GM12891 (cell line): ENCODE results near the gene ACAD11.

Experiments used
- PAX5 ChIP-seq: IDR thresholded peaks from 2 replicates; pipeline ENCODE4 v1.6.1; 2011; ENCODE audit warnings: low read length, moderate library complexity, mild to moderate bottlenecking; ENCODE audit not compliant: insufficient read depth, severe bottlenecking
- POLR2A ChIP-seq: IDR thresholded peaks from 2 replicates; pipeline ENCODE4 v1.6.1; 2011; ENCODE audit warnings: low read depth, low read length, control low read depth
- POLR2AphosphoS5 ChIP-seq: IDR thresholded peaks from 2 replicates; pipeline ENCODE4 v1.6.1; 2011; ENCODE audit warnings: low read depth, low read length, control low read depth
- SPI1 ChIP-seq: IDR thresholded peaks from 2 replicates; pipeline ENCODE4 v1.6.1; 2011; ENCODE audit warnings: low read depth, low read length, control low read depth
- TAF1 ChIP-seq: IDR thresholded peaks from 2 replicates; pipeline ENCODE4 v1.6.1; 2011; ENCODE audit warnings: low read depth, low read length, control low read depth

DNA sequence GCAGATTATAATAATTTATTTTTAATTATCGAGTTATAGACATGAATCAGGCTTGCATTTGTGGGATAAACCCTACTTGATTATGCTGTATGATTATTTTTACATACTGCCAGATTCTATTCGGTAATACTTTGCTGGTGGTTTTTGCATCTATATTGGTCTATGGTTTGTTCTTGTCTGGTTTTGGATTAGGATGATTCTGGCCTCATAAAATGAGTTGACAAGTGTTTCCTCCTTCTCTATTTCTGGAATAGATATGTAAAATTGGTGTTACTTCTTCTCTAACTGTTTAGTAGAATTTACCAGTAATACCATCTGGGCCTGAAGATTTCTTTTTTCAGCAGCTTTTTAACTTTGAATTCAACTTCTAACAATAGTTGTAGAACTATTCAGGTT lies 95.5 kb downstream of the ACAD11 start:
- no peak for TF ChIP-seq TAF1
- TF ChIP-seq POLR2AphosphoS5: no peak
- no peak for TF ChIP-seq POLR2A
- no peak for TF ChIP-seq PAX5
- no peak for TF ChIP-seq SPI1
